Naive B cell (primary cell): ENCODE data around the gene ABCB8. TPM values are rescaled to one million over a fixed set of nuclear protein-coding genes. Genes with fewer than 3 reads are reported as not detected.

ENCODE experiments used
- ATAC-seq, 2 donors: fragments of 150-1000 bp; cut with Tn5 transposase; 2 replicates each; pipeline ENCODE4 v1.10.0; 2021; ENCODE audit warnings: low read depth in 2 of 2, mild to moderate bottlenecking in 2 of 2, moderate library complexity in 2 of 2
- DNase-seq: peaks from one replicate; pipeline ENCODE4 v3.0.0; 2022
- H3K27ac Mint-ChIP-seq, 6 donors: one replicate each; pipeline ENCODE4 v1.8.0; 2020 to 2022; ENCODE audit warnings: mild to moderate bottlenecking in 6 of 6, mixed read lengths in 6 of 6, moderate library complexity in 5 of 6, inconsistent platforms in 2 of 6
- H3K27me3 Mint-ChIP-seq, 3 donors: one replicate each; pipeline ENCODE4 v1.8.0; 2021 to 2022; ENCODE audit warnings: mixed read lengths in 3 of 3, mild to moderate bottlenecking in 1 of 3
- H3K36me3 Mint-ChIP-seq, 2 donors: one replicate each; pipeline ENCODE4 v1.8.0; 2020 to 2022; ENCODE audit warnings: mixed read lengths in 2 of 2, inconsistent platforms in 1 of 2, mild to moderate bottlenecking in 1 of 2
- H3K4me1 Mint-ChIP-seq, 3 donors: one replicate each; pipeline ENCODE4 v1.8.0; 2020 to 2022; ENCODE audit warnings: mixed read lengths in 3 of 3, inconsistent platforms in 1 of 3, mild to moderate bottlenecking in 1 of 3, moderate library complexity in 1 of 3
- H3K4me3 Mint-ChIP-seq, 8 donors: one replicate each; pipeline ENCODE4 v1.8.0; 2020 to 2022; ENCODE audit warnings: mild to moderate bottlenecking in 8 of 8, mixed read lengths in 8 of 8, moderate library complexity in 8 of 8, inconsistent platforms in 2 of 8
- H3K9me3 Mint-ChIP-seq, 7 donors: one replicate each; pipeline ENCODE4 v1.8.0; 2020 to 2022; ENCODE audit warnings: mixed read lengths in 7 of 7, mild to moderate bottlenecking in 5 of 7, inconsistent platforms in 2 of 7, moderate library complexity in 1 of 7
- polyA plus RNA-seq, 6 donors: library from polyadenylated mRNA; unstranded; fragments of 300-500 nt; fragmentation: Illumina TruSeq; gene quantifications; one replicate each; pipeline ENCODE4 v1.2.3, GENCODE V29; 2021; ENCODE audit warnings: low read depth in 6 of 6

ABCB8 gene
- 10 to 100 TPM; 18.4 to 32.4 (median 23.4) TPM for polyA plus RNA-seq

DNA sequence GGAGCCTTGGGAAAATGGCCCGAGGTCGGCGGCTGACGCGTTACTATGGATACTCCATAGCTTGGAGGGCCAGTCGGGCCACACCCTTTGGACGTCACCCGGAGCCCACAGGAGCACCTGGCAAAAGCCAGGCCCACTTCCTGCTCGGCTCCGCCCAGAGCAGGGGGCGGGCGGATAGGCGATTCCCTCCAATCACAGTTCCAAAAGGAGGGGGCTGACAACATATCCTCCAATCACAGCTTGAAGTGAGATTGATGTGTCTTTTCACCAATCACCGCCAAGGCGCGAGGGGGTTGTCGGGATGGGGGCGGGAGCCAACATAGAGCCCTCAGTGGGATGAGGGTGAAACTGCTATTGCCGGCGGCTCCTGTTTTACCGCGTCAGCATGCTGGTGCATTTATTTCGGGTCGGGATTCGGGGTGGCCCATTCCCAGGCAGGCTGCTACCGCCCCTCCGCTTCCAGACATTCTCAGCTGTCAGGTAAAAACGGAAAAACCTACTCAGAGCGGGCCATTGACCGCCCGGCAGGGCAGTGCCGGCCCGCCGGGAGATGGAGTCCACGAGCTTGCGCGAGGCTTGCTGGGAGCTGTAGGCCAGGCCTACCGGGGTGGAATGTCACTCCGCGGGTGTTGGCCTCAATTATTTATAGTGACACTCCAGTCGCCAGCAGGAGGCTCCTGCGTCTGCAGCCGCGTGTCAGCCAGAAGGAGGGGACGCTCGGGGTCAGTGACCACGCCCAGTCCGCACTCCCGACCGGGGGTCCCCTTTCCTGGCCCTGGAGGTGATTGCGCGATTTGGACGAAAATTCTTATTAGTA lies at the start of gene ABCB8:
ABCB8 (plus strand) TSS at position 320 of the 817 bp plus-strand sequence; CDS start at position 386, 66 bp downstream.
- Mint-ChIP-seq H3K4me1 (peaks cover 10 to 33% (median 24%) of the 10 kb centered on the region in 3 donors), H3K27ac (peak within 1 kb of the TSS; percentile 99 to 100 (median 100)), H3K4me3 (peak within 1 kb of the TSS; percentile 80 to 99 (median 96)), H3K27me3 (peaks cover 10 to 30% (median 13%) of the 10 kb centered on the region in 3 donors), H3K9me3 (peaks cover 0 to 4% (median 0%) of the 10 kb centered on the region in 7 donors), H3K36me3 (peaks cover 0 to 4% of the 10 kb centered on the region in 2 donors)
- ATAC-seq (peak; percentile 82), DNase-seq (peak; percentile 100)

DNA sequence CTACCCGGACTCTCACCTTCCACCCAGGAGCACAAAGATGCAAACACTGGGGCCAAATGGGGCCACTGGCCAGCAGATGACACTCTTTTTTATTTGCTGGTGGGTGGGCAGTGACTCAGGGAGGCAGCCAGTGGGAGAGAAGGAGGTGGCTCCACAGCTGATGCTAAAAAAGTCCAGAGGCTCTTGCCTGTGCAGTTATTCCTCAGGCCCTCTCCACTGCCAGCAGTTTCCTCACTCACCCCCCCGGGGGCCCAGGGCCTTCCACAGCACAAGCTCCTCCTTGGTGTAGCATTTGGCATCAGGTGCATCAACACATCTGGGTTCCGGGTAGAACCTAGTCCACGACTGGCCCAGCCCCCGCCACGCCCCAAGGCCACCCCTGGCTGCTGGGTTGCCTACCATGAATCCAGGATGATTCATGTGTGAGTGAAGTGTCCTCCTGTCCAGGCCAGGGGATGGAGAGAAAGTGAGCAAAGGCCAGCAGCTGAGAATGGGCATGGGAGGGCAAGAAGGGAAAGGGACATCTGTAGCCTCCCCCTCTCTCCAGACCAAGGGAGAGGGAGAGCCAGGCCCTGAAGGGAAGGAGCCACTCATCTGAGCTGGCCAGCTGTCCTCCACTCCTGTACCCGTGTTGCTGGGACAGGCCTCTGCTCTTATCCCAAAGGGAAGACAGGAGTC lies 48.4 kb upstream of the ABCB8 start:
- DNase-seq (no peak), ATAC-seq (no peak)
- Mint-ChIP-seq H3K4me3 (peak overlapping the region in 4 of 8 donors; percentile 27 to 71 (median 57)), H3K27me3 (peaks cover 53 to 80% (median 74%) of the 10 kb centered on the region in 3 donors), H3K9me3 (peaks cover 0 to 3% (median 0%) of the 10 kb centered on the region in 7 donors), H3K36me3 (peaks cover 0 to 8% of the 10 kb centered on the region in 2 donors), H3K4me1 (peaks cover 16 to 31% (median 25%) of the 10 kb centered on the region in 3 donors), H3K27ac (no peak overlapping the region)

DNA sequence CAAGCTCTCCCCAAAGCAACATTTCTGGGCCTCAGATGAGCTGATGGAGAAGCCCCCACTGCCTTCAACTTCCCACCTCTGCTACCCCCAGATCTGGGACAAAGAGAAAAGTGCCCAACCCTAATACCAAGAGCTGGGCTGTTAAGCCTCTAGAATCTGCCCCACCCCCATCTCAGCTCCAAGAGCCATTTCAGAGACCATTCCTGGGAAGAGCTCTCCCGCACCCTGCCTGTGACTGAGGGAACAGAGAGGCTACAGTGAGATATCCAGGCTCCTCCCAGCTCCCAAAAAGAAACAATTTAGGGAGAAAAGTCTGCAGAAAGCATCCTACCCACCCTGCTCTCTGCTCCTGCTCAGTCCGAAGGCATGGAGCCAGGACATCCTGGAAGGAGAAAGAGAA lies 47.6 kb upstream of the ABCB8 start:
- Mint-ChIP-seq H3K36me3 (peaks cover 0 to 8% of the 10 kb centered on the region in 2 donors), H3K27me3 (peaks cover 58 to 81% (median 73%) of the 10 kb centered on the region in 3 donors), H3K4me1 (peaks cover 17 to 25% (median 21%) of the 10 kb centered on the region in 3 donors), H3K9me3 (peaks cover 0 to 3% (median 0%) of the 10 kb centered on the region in 7 donors), H3K27ac (peak overlapping the region in 1 of 6 donors; percentile 60), H3K4me3 (no peak overlapping the region)
- DNase-seq, result no peak
- ATAC-seq, result no peak

DNA sequence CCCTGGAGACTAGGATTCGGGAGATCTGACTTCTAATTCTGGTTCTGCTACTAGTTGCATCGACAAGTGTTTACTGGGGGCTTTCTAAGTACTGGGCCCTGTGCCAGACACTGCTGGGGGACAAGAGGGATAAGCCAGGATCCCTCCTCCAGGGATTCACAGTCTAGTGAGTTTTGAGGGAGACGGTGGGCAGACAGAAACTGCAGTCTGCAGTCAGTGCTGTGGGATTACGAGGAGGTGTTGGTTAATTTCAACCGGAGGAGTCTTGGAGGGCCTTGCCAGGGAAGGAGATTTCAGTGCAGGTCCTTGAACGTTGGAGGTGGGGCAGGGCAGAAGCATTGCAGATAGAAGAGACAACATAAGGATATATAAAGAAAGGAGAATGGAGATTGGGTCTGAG lies 46.6 kb upstream of the ABCB8 start:
- H3K27ac Mint-ChIP-seq, result peak overlapping the region in 2 of 6 donors; percentile 34 to 51
- H3K36me3 Mint-ChIP-seq, result peaks cover 0 to 5% of the 10 kb centered on the region in 2 donors
- peaks cover 19 to 26% (median 25%) of the 10 kb centered on the region in 3 donors for H3K4me1 Mint-ChIP-seq
- DNase-seq, result no peak
- H3K27me3 Mint-ChIP-seq, result peaks cover 60 to 81% (median 73%) of the 10 kb centered on the region in 3 donors
- ATAC-seq, result no peak
- H3K4me3 Mint-ChIP-seq, result no peak overlapping the region
- H3K9me3 Mint-ChIP-seq, result peaks cover 0 to 3% (median 0%) of the 10 kb centered on the region in 7 donors

DNA sequence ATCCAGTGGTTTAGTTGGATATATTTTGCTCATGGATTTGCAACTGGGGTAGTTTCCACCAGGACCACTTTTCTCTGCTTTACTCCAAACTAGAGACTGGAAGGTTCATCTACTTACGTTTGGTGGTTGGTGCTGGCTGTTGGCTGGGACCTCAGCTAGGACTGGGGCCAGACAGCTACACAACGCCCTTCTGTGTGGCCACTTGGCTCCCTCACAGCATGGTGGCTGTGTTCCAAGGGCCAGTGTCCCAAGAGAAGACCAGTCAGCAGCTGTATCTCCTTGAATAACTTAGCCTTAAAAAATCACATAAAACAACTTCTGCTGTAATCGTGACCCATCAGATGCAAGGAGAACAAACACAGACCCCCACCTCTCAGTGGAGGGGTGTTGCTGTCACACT lies 45.9 kb upstream of the ABCB8 start:
- peak overlapping the region in 1 of 8 donors; percentile 17 for H3K4me3 Mint-ChIP-seq
- DNase-seq, result no peak

DNA sequence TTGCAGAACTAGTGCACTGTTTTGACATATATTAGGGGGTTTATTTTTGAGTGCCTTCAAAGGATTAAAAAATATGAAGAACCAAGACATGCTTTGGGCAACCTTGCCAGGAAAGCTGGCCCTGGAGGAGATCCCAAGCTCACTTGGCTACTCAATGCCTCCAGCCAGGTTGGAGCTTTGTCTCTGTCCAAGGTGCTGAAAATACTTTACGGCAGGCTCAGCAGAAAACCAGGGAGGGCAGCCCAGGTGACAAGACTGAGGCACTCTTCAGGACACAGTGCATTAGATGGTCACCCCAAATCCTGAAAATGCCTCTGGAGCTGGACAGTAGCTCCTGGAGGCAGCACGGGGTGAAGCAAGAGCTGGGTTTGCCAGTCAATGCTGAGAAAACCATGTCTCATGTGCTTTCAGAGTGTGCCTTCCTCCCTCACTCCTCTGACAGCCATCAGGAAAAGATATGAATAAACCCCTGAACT lies 44.3 kb upstream of the ABCB8 start:
- H3K9me3 Mint-ChIP-seq, result no peaks in the 10 kb centered on the region
- DNase-seq, result no peak
- no peak overlapping the region for H3K27ac Mint-ChIP-seq
- peaks cover 58 to 87% (median 74%) of the 10 kb centered on the region in 3 donors for H3K27me3 Mint-ChIP-seq
- no peak for ATAC-seq
- H3K36me3 Mint-ChIP-seq, result no peaks in the 10 kb centered on the region
- H3K4me3 Mint-ChIP-seq, result no peak overlapping the region
- peaks cover 13 to 23% (median 19%) of the 10 kb centered on the region in 3 donors for H3K4me1 Mint-ChIP-seq

More for the DNA sequence above, 45.9 kb upstream of the ABCB8 start:
- H3K4me1 Mint-ChIP-seq, result peaks cover 12 to 20% (median 18%) of the 10 kb centered on the region in 3 donors
- H3K27ac Mint-ChIP-seq, result no peak overlapping the region
- no peak for ATAC-seq
- H3K9me3 Mint-ChIP-seq, result peaks cover 0 to 3% (median 0%) of the 10 kb centered on the region in 7 donors
- H3K27me3 Mint-ChIP-seq, result peaks cover 53 to 81% (median 69%) of the 10 kb centered on the region in 3 donors
- H3K36me3 Mint-ChIP-seq, result no peaks in the 10 kb centered on the region

DNA sequence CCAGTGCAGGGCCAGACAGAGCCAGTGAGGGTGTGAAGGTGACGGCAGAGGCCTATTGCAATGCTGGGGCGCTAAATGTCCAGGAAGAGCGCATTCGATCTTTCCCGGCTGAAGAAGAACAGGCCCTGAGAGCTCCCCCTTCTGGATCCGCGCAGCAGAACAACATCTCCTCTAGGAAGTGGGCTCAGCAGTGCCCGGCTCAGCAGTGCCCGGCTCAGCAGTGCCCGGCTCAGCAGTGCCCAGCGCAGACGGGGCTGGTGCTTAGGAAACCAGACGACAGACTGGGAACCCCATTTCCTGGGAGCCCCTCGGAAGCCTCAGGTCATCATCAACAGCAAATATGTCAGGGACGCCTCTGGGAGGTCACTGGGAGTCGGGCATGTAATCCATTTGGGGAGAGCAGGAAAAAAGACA lies 42.1 kb upstream of the ABCB8 start:
- Mint-ChIP-seq H3K36me3 (peaks cover 12 to 14% of the 10 kb centered on the region in 2 donors), H3K27ac (peak overlapping the region in 1 of 6 donors; percentile 38), H3K4me1 (peaks cover 12 to 23% (median 22%) of the 10 kb centered on the region in 3 donors), H3K27me3 (peaks cover 72 to 91% (median 78%) of the 10 kb centered on the region in 3 donors), H3K9me3 (peaks cover 5 to 17% (median 13%) of the 10 kb centered on the region in 7 donors), H3K4me3 (no peak overlapping the region)
- ATAC-seq (peak; percentile 37 to 49), DNase-seq (no peak)

DNA sequence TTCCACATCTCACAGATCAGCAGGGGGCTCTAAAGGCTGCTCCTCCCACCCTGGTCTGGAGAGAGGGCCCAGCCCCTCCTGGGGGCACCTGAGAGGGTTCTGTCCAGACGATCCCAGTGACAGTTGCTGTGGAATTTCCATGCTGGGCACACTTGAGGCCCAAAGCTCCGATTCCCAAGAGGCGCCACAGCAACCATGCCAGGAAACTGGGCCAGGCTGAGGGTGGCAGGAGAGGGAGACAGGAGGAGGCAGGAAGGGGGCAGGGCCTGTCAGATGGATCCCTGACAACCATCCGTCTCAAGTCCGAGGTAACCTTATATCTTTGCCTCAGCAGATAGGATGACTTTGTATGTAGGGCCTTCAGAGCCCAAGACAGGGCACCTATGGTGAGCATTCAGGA lies 41.7 kb upstream of the ABCB8 start:
- Mint-ChIP-seq H3K9me3 (peaks cover 5 to 20% (median 15%) of the 10 kb centered on the region in 7 donors), H3K4me1 (peaks cover 12 to 23% (median 22%) of the 10 kb centered on the region in 3 donors), H3K27ac (no peak overlapping the region), H3K36me3 (peaks cover 12 to 18% of the 10 kb centered on the region in 2 donors), H3K27me3 (peaks cover 67 to 91% (median 78%) of the 10 kb centered on the region in 3 donors), H3K4me3 (no peak overlapping the region)
- no peak for DNase-seq
- no peak for ATAC-seq

DNA sequence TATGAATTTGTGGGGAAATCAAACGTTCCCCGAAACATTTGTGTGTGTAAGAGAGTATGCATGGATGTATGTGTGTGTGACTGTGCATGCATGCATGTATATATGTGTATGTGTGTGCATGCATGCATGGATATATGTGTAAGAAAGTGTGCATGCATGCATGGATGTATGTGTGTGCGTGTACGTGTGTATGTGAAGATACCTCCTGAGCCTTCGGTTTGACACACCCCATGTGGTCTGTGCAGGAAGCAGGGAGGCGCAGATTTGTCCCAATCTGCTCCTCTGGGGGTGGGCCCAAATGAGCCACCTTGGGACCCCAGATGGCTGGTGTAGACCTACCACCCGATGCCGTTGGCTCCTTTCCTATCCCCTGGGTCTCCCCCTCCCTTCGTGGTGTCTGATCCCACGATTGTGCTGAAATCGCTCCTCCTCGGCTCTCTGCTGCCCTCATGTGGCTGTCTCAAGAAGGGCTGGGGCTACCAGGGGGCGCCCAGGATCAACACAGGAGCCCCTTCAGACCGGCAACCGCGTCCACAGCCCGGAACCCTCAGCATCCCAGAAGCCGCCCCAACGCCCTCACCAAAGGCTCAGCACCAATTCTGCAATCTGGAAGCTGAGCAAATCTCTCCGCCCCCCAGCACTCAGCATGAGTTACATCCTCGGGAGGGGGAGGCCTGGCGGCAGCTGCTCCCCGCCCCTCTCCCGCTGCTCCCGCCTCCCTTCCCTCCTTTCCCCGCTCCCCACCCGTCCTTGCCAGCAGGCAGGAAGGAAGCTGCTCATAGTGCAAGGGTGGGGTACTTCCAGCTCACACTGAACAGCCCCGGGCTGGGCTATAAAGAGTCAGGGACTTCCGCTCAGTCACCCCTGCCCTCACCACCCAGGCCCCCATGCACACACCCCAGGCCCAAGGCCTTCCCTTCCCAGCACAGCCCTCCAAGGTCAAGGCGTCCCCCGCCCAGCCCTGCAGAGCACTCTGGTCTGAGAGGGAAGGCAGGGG lies 39.7 kb upstream of the ABCB8 start:
- peaks cover 5 to 20% (median 15%) of the 10 kb centered on the region in 7 donors for H3K9me3 Mint-ChIP-seq
- H3K36me3 Mint-ChIP-seq, result peaks cover 12 to 18% of the 10 kb centered on the region in 2 donors
- ATAC-seq (peak; percentile 63 to 66), DNase-seq (peak; percentile 45)
- peak overlapping the region in 2 of 6 donors; percentile 59 to 83 for H3K27ac Mint-ChIP-seq
- H3K27me3 Mint-ChIP-seq, result peaks cover 49 to 81% (median 69%) of the 10 kb centered on the region in 3 donors
- peaks cover 12 to 23% (median 22%) of the 10 kb centered on the region in 3 donors for H3K4me1 Mint-ChIP-seq
- H3K4me3 Mint-ChIP-seq, result peak overlapping the region in 1 of 8 donors; percentile 28

DNA sequence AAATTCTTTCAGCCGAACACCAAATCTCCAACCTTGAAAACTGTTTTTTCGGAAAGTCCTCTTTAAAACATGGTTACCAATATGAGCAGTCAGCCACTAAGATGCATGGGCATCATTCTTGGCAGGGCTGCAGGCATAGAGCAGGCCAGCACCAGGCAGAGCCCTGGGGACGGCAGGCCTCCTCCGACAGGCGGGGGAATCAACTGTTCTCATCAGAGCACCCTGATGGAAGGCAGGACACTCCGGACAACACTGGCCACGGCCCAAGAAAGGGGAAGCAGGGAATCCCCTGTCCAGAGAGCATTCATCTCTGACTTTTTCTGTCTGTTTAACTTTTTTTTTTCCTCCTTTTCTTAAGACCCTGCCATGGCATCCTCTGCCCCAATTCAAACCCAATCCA lies 38.8 kb upstream of the ABCB8 start:
- Mint-ChIP-seq H3K4me1 (peaks cover 12 to 23% (median 22%) of the 10 kb centered on the region in 3 donors), H3K36me3 (peaks cover 12 to 18% of the 10 kb centered on the region in 2 donors), H3K27me3 (peaks cover 49 to 76% (median 67%) of the 10 kb centered on the region in 3 donors), H3K27ac (peak overlapping the region in 2 of 6 donors; percentile 28 to 72), H3K4me3 (no peak overlapping the region), H3K9me3 (peaks cover 5 to 20% (median 15%) of the 10 kb centered on the region in 7 donors)
- ATAC-seq, result no peak
- DNase-seq, result no peak

DNA sequence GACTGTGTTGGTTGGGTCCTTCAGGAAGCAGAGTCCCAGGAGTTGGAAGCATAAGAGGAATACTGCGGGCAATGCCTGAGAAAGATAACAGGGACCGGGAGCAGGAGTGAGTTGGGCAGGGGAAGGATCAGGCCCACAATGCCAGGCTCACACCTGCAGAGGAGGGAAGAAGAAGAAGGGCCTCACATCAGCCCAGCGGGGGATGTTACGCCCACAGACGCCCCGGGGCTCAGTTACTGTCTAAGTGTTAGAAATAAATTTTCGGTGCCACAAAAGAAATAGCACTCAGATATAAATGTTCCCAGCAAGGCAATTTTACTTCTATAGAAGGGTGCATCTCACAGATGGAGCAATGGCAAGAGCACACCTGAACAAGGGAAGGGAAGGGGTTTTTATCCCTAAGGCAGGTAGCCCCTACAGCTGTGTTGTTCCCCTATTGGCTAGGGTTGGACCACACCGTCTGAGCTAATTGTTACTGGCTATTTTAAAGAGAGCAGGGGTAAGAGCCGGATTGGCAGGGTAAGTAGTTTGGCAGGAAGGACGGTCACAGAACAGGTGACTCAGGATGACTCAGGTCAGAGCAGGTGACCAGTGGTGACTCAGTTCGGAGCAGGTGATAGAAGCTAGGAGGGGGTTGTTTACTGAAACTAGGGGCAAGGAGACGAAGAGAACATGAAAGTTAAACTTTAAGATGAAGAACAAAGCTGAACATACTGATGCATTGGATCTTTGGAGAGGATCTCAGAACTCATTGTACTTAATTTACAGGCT lies 37.6 kb upstream of the ABCB8 start, which contains the start of gene NOS3:
NOS3 (plus strand) TSS at position 602 of the 771 bp plus-strand sequence. CDS start 2,787 bp downstream, outside the sequence.
- Mint-ChIP-seq H3K9me3 (peaks cover 5 to 20% (median 15%) of the 10 kb centered on the region in 7 donors), H3K4me1 (peaks cover 12 to 23% (median 22%) of the 10 kb centered on the region in 3 donors), H3K27me3 (peaks cover 42 to 68% (median 64%) of the 10 kb centered on the region in 3 donors), H3K27ac (peak within 1 kb of the TSS in 1 of 6 donors; percentile 11), H3K36me3 (peaks cover 12 to 18% of the 10 kb centered on the region in 2 donors), H3K4me3 (no peak within 1 kb of the TSS)
- no peak for ATAC-seq
- no peak for DNase-seq
